ENCODE results near the gene FBXO40. TPM values are rescaled to one million over a fixed set of nuclear protein-coding genes. Genes with fewer than 3 reads are reported as not detected.

Gene FBXO40
- total and polyA plus RNA-seq, 2 of the 8 experiments (the other 6 are each of a cell fraction or from before 2014, with no cell fraction given): 0.03 TPM; not detected in 1

GRCh38 chr3:121606106-121606505 lies 12.9 kb downstream of the FBXO40 start (continued):
- TF ChIP-seq CTCF (IDR thresholded peaks at IDR 0.05; ENCODE audit: control extremely low read depth in 1 of 3, insufficient read depth in 1 of 3, low read depth in 1 of 3, low read length in 3 of 3) (no peak), CBX5 (IDR thresholded peaks at IDR 0.05; ENCODE audit: low read depth, low read length) (no peak), SRF (IDR thresholded peaks at IDR 0.05; ENCODE audit: low read depth, low read length) (no peak), CHD1 (IDR thresholded peaks at IDR 0.05; ENCODE audit: low read depth, low read length) (no peak), SUZ12 (IDR thresholded peaks at IDR 0.05; ENCODE audit: low read length) (no peak), RFX5 (IDR thresholded peaks at IDR 0.05; ENCODE audit: borderline replicate concordance, low read depth, low read length) (no peak), RNF2 (IDR thresholded peaks at IDR 0.05; ENCODE audit: borderline replicate concordance, low read depth, low read length, missing control alignments, poor library complexity, severe bottlenecking) (no peak), BACH1 (IDR thresholded peaks at IDR 0.05; ENCODE audit: low read length) (no peak), EGR1 (IDR thresholded peaks at IDR 0.05; ENCODE audit: borderline replicate concordance, low read depth, low read length) (no peak), GTF2F1 (IDR thresholded peaks at IDR 0.05; ENCODE audit: borderline replicate concordance, low read depth, low read length) (no peak)
